ENCODE measurements around the gene BRD8. TPM values are rescaled to one million over a fixed set of nuclear protein-coding genes. Genes with fewer than 3 reads are reported as not detected.

BRD8 gene
- total and polyA plus RNA-seq, 2 experiments from 2014 or later, result 45.8 to 117 TPM

DNA sequence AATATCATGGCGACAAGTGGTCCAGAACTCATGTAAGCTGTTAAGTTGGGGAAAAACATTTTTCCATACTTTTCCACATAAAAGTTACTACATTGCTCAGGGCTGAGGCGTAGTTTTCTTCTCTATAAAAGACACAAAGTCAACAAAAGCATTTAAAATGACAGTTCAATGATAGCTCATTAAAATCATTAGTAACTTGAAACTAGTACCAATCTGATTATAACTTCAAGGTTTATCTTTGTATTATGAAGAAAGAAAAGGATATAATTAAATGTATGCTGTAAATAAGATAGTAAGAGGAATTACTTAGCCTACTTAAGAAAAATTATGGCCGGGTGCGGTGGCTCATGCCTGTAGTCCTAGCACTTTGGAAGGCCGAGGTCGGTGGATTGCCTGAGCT, 49.1 kb downstream of the BRD8 start:
- H3K27ac ChIP-seq (ENCODE audit: low read depth), result no peak overlapping the region
- H3K4me1 ChIP-seq (ENCODE audit: insufficient read depth), result no peaks in the 10 kb centered on the region
- DNase-seq (ENCODE audit: low spot score) (no peak), ATAC-seq (no peak)
- no peaks in the 10 kb centered on the region for H3K9me3 Mint-ChIP-seq
- H4K20me1 ChIP-seq (replicated peaks; ENCODE audit: insufficient read depth), result no peaks in the 10 kb centered on the region
- H3K36me3 Mint-ChIP-seq (ENCODE audit: low read depth), result no peaks in the 10 kb centered on the region
- peaks cover 2% of the 10 kb centered on the region; the same call in 1 of the 3 replicates for H3K4me1 Mint-ChIP-seq
- H3K4me2 ChIP-seq, result no peak overlapping the region
- H3K9me2 ChIP-seq (ENCODE audit: insufficient read depth), result no peaks in the 10 kb centered on the region
- peaks cover 4% of the 10 kb centered on the region for H3K27me3 Mint-ChIP-seq (ENCODE audit: insufficient read depth, low read depth, poor library complexity)
- TF ChIP-seq EZH2 (IDR thresholded peaks at IDR 0.05; ENCODE audit: low read depth, unreplicated experiment) (no peak), CREB1 (CRISPR knock-in tag; IDR thresholded peaks at IDR 0.05; ENCODE audit: low read depth) (no peak), JUNB (IDR thresholded peaks at IDR 0.05; ENCODE audit: unreplicated experiment) (no peak), ZNF331 (CRISPR knock-in tag; IDR thresholded peaks at IDR 0.05; ENCODE audit: low read depth) (no peak), STAT1 (IDR thresholded peaks at IDR 0.05; ENCODE audit: unreplicated experiment) (no peak), NANOG (IDR thresholded peaks at IDR 0.05; ENCODE audit: borderline replicate concordance) (no peak), POLR2AphosphoS5 (IDR thresholded peaks at IDR 0.05; ENCODE audit: low read depth) (no peak), ZNF114 (CRISPR knock-in tag; IDR thresholded peaks at IDR 0.05) (no peak), EZH2phosphoT487 (IDR thresholded peaks at IDR 0.05; ENCODE audit: unreplicated experiment) (no peak)
- TF ChIP-seq, protein P1, sequence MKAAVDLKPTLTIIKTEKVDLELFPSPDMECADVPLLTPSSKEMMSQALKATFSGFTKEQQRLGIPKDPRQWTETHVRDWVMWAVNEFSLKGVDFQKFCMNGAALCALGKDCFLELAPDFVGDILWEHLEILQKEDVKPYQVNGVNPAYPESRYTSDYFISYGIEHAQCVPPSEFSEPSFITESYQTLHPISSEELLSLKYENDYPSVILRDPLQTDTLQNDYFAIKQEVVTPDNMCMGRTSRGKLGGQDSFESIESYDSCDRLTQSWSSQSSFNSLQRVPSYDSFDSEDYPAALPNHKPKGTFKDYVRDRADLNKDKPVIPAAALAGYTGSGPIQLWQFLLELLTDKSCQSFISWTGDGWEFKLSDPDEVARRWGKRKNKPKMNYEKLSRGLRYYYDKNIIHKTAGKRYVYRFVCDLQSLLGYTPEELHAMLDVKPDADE (IDR thresholded peaks at IDR 0.05), result no peak
- TF ChIP-seq, protein P2, sequence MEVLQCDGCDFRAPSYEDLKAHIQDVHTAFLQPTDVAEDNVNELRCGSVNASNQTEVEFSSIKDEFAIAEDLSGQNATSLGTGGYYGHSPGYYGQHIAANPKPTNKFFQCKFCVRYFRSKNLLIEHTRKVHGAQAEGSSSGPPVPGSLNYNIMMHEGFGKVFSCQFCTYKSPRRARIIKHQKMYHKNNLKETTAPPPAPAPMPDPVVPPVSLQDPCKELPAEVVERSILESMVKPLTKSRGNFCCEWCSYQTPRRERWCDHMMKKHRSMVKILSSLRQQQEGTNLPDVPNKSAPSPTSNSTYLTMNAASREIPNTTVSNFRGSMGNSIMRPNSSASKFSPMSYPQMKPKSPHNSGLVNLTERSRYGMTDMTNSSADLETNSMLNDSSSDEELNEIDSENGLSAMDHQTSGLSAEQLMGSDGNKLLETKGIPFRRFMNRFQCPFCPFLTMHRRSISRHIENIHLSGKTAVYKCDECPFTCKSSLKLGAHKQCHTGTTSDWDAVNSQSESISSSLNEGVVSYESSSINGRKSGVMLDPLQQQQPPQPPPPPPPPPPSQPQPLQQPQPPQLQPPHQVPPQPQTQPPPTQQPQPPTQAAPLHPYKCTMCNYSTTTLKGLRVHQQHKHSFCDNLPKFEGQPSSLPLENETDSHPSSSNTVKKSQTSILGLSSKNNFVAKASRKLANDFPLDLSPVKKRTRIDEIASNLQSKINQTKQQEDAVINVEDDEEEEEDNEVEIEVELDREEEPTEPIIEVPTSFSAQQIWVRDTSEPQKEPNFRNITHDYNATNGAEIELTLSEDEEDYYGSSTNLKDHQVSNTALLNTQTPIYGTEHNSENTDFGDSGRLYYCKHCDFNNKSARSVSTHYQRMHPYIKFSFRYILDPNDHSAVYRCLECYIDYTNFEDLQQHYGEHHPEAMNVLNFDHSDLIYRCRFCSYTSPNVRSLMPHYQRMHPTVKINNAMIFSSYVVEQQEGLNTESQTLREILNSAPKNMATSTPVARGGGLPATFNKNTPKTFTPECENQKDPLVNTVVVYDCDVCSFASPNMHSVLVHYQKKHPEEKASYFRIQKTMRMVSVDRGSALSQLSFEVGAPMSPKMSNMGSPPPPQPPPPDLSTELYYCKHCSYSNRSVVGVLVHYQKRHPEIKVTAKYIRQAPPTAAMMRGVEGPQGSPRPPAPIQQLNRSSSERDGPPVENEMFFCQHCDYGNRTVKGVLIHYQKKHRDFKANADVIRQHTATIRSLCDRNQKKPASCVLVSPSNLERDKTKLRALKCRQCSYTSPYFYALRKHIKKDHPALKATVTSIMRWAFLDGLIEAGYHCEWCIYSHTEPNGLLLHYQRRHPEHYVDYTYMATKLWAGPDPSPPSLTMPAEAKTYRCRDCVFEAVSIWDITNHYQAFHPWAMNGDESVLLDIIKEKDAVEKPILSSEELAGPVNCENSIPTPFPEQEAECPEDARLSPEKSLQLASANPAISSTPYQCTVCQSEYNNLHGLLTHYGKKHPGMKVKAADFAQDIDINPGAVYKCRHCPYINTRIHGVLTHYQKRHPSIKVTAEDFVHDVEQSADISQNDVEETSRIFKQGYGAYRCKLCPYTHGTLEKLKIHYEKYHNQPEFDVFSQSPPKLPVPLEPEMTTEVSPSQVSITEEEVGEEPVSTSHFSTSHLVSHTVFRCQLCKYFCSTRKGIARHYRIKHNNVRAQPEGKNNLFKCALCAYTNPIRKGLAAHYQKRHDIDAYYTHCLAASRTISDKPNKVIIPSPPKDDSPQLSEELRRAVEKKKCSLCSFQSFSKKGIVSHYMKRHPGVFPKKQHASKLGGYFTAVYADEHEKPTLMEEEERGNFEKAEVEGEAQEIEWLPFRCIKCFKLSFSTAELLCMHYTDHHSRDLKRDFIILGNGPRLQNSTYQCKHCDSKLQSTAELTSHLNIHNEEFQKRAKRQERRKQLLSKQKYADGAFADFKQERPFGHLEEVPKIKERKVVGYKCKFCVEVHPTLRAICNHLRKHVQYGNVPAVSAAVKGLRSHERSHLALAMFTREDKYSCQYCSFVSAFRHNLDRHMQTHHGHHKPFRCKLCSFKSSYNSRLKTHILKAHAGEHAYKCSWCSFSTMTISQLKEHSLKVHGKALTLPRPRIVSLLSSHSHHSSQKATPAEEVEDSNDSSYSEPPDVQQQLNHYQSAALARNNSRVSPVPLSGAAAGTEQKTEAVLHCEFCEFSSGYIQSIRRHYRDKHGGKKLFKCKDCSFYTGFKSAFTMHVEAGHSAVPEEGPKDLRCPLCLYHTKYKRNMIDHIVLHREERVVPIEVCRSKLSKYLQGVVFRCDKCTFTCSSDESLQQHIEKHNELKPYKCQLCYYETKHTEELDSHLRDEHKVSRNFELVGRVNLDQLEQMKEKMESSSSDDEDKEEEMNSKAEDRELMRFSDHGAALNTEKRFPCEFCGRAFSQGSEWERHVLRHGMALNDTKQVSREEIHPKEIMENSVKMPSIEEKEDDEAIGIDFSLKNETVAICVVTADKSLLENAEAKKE (CRISPR knock-in tag; IDR thresholded peaks at IDR 0.05), result no peak
- TF ChIP-seq, protein P3, sequence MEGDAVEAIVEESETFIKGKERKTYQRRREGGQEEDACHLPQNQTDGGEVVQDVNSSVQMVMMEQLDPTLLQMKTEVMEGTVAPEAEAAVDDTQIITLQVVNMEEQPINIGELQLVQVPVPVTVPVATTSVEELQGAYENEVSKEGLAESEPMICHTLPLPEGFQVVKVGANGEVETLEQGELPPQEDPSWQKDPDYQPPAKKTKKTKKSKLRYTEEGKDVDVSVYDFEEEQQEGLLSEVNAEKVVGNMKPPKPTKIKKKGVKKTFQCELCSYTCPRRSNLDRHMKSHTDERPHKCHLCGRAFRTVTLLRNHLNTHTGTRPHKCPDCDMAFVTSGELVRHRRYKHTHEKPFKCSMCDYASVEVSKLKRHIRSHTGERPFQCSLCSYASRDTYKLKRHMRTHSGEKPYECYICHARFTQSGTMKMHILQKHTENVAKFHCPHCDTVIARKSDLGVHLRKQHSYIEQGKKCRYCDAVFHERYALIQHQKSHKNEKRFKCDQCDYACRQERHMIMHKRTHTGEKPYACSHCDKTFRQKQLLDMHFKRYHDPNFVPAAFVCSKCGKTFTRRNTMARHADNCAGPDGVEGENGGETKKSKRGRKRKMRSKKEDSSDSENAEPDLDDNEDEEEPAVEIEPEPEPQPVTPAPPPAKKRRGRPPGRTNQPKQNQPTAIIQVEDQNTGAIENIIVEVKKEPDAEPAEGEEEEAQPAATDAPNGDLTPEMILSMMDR (conservative IDR thresholded peaks at IDR 0.05; ENCODE audit: low read depth in 2 of 2), result no peak
- TF ChIP-seq, protein P4, sequence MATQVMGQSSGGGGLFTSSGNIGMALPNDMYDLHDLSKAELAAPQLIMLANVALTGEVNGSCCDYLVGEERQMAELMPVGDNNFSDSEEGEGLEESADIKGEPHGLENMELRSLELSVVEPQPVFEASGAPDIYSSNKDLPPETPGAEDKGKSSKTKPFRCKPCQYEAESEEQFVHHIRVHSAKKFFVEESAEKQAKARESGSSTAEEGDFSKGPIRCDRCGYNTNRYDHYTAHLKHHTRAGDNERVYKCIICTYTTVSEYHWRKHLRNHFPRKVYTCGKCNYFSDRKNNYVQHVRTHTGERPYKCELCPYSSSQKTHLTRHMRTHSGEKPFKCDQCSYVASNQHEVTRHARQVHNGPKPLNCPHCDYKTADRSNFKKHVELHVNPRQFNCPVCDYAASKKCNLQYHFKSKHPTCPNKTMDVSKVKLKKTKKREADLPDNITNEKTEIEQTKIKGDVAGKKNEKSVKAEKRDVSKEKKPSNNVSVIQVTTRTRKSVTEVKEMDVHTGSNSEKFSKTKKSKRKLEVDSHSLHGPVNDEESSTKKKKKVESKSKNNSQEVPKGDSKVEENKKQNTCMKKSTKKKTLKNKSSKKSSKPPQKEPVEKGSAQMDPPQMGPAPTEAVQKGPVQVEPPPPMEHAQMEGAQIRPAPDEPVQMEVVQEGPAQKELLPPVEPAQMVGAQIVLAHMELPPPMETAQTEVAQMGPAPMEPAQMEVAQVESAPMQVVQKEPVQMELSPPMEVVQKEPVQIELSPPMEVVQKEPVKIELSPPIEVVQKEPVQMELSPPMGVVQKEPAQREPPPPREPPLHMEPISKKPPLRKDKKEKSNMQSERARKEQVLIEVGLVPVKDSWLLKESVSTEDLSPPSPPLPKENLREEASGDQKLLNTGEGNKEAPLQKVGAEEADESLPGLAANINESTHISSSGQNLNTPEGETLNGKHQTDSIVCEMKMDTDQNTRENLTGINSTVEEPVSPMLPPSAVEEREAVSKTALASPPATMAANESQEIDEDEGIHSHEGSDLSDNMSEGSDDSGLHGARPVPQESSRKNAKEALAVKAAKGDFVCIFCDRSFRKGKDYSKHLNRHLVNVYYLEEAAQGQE (IDR thresholded peaks at IDR 0.05; ENCODE audit: unreplicated experiment), result no peak
- H3K4me3 Mint-ChIP-seq, result no peak overlapping the region
- H2AFZ ChIP-seq, result no peak overlapping the region
- H3K27me3 ChIP-seq (ENCODE audit: insufficient read depth), result no peaks in the 10 kb centered on the region
- no peaks in the 10 kb centered on the region for H3K36me3 ChIP-seq (ENCODE audit: insufficient read depth)
- no peaks in the 10 kb centered on the region for H3F3A ChIP-seq (replicated peaks; ENCODE audit: low read depth)
- no peak overlapping the region for H3K4me3 ChIP-seq
- no peak overlapping the region for H3K27ac Mint-ChIP-seq
- no peaks in the 10 kb centered on the region for H3K79me2 ChIP-seq (replicated peaks; ENCODE audit: insufficient read depth)
